ENCODE data around the gene PDCL2.

PDCL2 gene

DNA sequence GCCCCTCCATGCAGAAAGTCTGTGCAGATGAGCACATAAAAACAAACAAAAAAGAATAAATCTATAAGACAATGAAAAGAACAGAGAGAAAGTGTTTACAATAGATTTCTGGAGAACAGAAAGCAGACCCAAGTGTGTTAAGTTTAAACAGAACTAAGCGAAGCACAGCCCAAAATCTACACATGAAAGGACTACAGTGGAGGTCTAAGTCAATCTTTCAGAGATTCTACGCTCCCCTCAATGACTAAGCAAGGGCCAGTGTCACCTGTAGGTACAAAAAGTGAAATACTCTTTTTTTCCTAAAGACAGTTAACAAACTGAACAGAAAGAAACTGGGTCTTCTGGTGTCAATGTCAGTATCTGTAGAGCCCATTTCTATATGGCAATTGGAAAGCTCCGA, 63.6 kb downstream of the PDCL2 start:
- TF ChIP-seq CTCF (IDR thresholded peaks at IDR 0.05; ENCODE audit: insufficient read depth, missing control alignments): no peak
- no peak for FAIRE-seq
- DNase-seq (ENCODE audit: insufficient read length, low spot score): no peak

GRCh38 chr4:55524844-55525571, 67.0 kb downstream of the PDCL2 start:
- no peak for TF ChIP-seq CTCF (IDR thresholded peaks at IDR 0.05; ENCODE audit: insufficient read depth, missing control alignments)
- peak; percentile 32 for FAIRE-seq

GRCh38 chr4:55518442-55518841, 73.6 kb downstream of the PDCL2 start:
- no peak for DNase-seq (ENCODE audit: insufficient read length, low spot score)
- no peak for FAIRE-seq
- no peak for TF ChIP-seq CTCF (IDR thresholded peaks at IDR 0.05; ENCODE audit: insufficient read depth, missing control alignments)

More at GRCh38 chr4:55524844-55525571, 67.0 kb downstream of the PDCL2 start:
- DNase-seq (ENCODE audit: insufficient read length, low spot score): no peak

GRCh38 chr4:55517526-55518229, 74.4 kb downstream of the PDCL2 start:
- FAIRE-seq (no peak), DNase-seq (ENCODE audit: insufficient read length, low spot score) (no peak)
- TF ChIP-seq CTCF (IDR thresholded peaks at IDR 0.05; ENCODE audit: insufficient read depth, missing control alignments): no peak

DNA sequence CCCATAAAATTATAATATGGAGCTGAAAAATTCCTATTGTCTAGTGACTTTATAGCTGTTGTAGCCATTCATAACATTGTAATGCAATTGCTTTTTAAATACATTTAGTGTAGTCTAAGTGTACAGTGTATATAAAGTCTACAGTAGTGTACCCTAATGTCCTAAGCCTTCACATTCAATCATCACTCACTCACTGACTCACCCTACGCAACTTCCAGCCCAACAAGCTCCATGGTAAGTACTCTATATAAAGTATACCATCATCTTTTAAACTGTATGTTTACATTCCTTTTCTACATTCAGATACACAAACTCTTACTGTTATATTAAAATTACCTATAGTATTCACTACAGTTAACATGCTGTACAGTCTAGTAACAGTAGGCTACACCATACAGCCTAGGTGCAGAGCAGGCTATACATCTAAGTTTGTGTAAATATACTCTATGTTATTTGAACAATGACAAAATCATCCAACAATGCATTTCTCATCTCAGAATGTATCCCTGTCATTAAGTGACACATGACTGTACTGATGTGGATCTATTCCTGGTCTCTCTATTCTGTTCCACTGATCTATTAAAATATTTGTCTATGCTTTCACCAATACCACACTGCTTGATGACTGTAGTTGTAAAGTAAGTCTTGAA, 79.0 kb downstream of the PDCL2 start:
- no peak for TF ChIP-seq CTCF (IDR thresholded peaks at IDR 0.05; ENCODE audit: insufficient read depth, missing control alignments)
- DNase-seq (ENCODE audit: insufficient read length, low spot score) (no peak), FAIRE-seq (no peak)

- FAIRE-seq (no peak), DNase-seq (ENCODE audit: insufficient read length, low spot score) (no peak)
- TF ChIP-seq CTCF (IDR thresholded peaks at IDR 0.05; ENCODE audit: insufficient read depth, missing control alignments): no peak
Measured at GRCh38 chr4:55512077-55512476, 80.0 kb downstream of the PDCL2 start.

All from D721Med (cell line).